IMR-90 (cell line): Measurements from ENCODE around the gene COG4. TPM values are rescaled to one million over a fixed set of nuclear protein-coding genes. Genes with fewer than 3 reads are reported as not detected.

Experiments
- ATAC-seq: fragments of 200-7000 bp; cut with Tn5 transposase; 2 replicates; pipeline ENCODE4 v1.9.1; 2020; ENCODE audit warnings: low read depth, mild to moderate bottlenecking, moderate library complexity
- BruUV-seq: library from RNA; stranded (reverse); fragments of 400-500 nt; replicated peaks from 2 replicates; lab custom pipeline; 2021; lab: Mats Ljungman, UMichigan
- CTCF ChIA-PET: fragments of 300-600 bp; formaldehyde crosslinking; extraction: SDS; loops from one replicate; lab custom pipeline; 2021; ENCODE audit warnings: antibody characterized with exemption; lab: Yijun Ruan, JAX
- POLR2A ChIA-PET: fragments of 300-600 bp; sonication (Branson Sonifier 250); formaldehyde crosslinking; loops from one replicate; lab custom pipeline; 2022; ENCODE audit warnings: antibody characterized with exemption; ENCODE audit not compliant: unreplicated experiment; lab: Charles Lee
- DNase-seq: peaks from one replicate; pipeline ENCODE4 v3.0.0; 2013
- H2AFZ ChIP-seq: replicated peaks from 2 replicates; pipeline ENCODE3; 2013; ENCODE audit warnings: low read length, mild to moderate bottlenecking; ENCODE audit not compliant: poor library complexity
- H2AK5ac ChIP-seq: 2 replicates; pipeline ENCODE4 v1.6.1; 2013; ENCODE audit warnings: low read depth, low read length, inconsistent platforms
- H2AK9ac ChIP-seq: replicated peaks from 2 replicates; pipeline ENCODE3; 2013; ENCODE audit warnings: mild to moderate bottlenecking, low read depth, low read length, moderate library complexity; ENCODE audit not compliant: poor library complexity
- H2BK120ac ChIP-seq: 2 replicates; pipeline ENCODE4 v1.6.1; 2013; ENCODE audit warnings: low read depth, low read length, inconsistent platforms
- H2BK15ac ChIP-seq: 3 replicates; pipeline ENCODE4 v1.6.1; 2013; ENCODE audit warnings: low read depth, low read length, inconsistent platforms
- H2BK20ac ChIP-seq: 2 replicates; pipeline ENCODE4 v1.6.1; 2013; ENCODE audit warnings: low read depth, mild to moderate bottlenecking, inconsistent platforms, low read length, moderate library complexity
- H2BK5ac ChIP-seq: 2 replicates; pipeline ENCODE4 v1.6.1; 2013; ENCODE audit warnings: mild to moderate bottlenecking, low read depth, low read length, inconsistent platforms; ENCODE audit not compliant: poor library complexity, severe bottlenecking
- H3K14ac ChIP-seq: replicated peaks from 2 replicates; pipeline ENCODE4 v1.6.1; 2013; ENCODE audit warnings: low read depth, low read length, inconsistent platforms
- H3K18ac ChIP-seq: 2 replicates; pipeline ENCODE4 v1.6.1; 2013; ENCODE audit warnings: low read depth, low read length, control low read depth
- H3K23ac ChIP-seq: 2 replicates; pipeline ENCODE4 v1.6.1; 2013; ENCODE audit warnings: low read depth, low read length, inconsistent platforms
- H3K27ac ChIP-seq: 2 replicates; pipeline ENCODE4 v1.5.1; 2013; ENCODE audit warnings: mild to moderate bottlenecking, control low read depth, low read length; ENCODE audit not compliant: insufficient read depth
- H3K27me3 ChIP-seq: 2 replicates; pipeline ENCODE4 v1.6.1; 2013; ENCODE audit warnings: low read length; ENCODE audit not compliant: control insufficient read depth, insufficient read depth
- H3K36me3 ChIP-seq: 2 replicates; pipeline ENCODE4 v1.6.1; 2013; ENCODE audit warnings: low read length, mixed read lengths; ENCODE audit not compliant: control insufficient read depth, insufficient read depth
- H3K4ac ChIP-seq: 2 replicates; pipeline ENCODE4 v1.6.1; 2013; ENCODE audit warnings: low read depth, low read length, inconsistent platforms
- H3K4me1 ChIP-seq: 2 replicates; pipeline ENCODE4 v1.6.1; 2013; ENCODE audit warnings: low read length, mixed read lengths; ENCODE audit not compliant: control insufficient read depth, insufficient read depth
- H3K4me2 ChIP-seq: 2 replicates; pipeline ENCODE4 v1.6.1; 2013; ENCODE audit warnings: low read depth, mild to moderate bottlenecking, control low read depth, low read length, moderate library complexity
- H3K4me3 ChIP-seq: 2 replicates; pipeline ENCODE4 v1.5.1; 2013; ENCODE audit warnings: low read depth, mild to moderate bottlenecking, control low read depth, low read length, moderate library complexity; ENCODE audit not compliant: insufficient read depth
- H3K56ac ChIP-seq: 2 replicates; pipeline ENCODE4 v1.6.1; 2013; ENCODE audit warnings: low read length, inconsistent platforms; ENCODE audit not compliant: insufficient read depth; ENCODE audit errors: extremely low read depth
- H3K79me1 ChIP-seq, 2 experiments: 2 replicates each; pipeline ENCODE4 v1.6.1; 2013; ENCODE audit warnings: low read length in 2 of 2, inconsistent platforms in 1 of 2, low read depth in 1 of 2
- H3K9ac ChIP-seq: 2 replicates; pipeline ENCODE4 v1.6.1; 2013; ENCODE audit warnings: low read depth, low read length, control low read depth
- H3K9me1 ChIP-seq: 2 replicates; pipeline ENCODE4 v1.6.1; 2013; ENCODE audit warnings: low read length, inconsistent platforms; ENCODE audit not compliant: insufficient read depth
- H3K9me3 ChIP-seq: 2 replicates; pipeline ENCODE4 v1.6.1; 2013; ENCODE audit warnings: low read length; ENCODE audit not compliant: control insufficient read depth, insufficient read depth
- H4K20me1 ChIP-seq: 2 replicates; pipeline ENCODE4 v1.6.1; 2013; ENCODE audit warnings: low read length, inconsistent platforms; ENCODE audit not compliant: insufficient read depth
- H4K5ac ChIP-seq: 2 replicates; pipeline ENCODE4 v1.6.1; 2013; ENCODE audit warnings: mild to moderate bottlenecking, low read depth, low read length, control low read depth
- H4K8ac ChIP-seq, 2 experiments: 2 replicates each; pipeline ENCODE4 v1.6.1; 2013; ENCODE audit warnings: low read depth in 2 of 2, low read length in 2 of 2, control low read depth in 1 of 2, inconsistent platforms in 1 of 2
- H4K91ac ChIP-seq: 2 replicates; pipeline ENCODE4 v1.6.1; 2013; ENCODE audit warnings: low read depth, low read length, inconsistent platforms; ENCODE audit not compliant: insufficient read depth
- BHLHE40 ChIP-seq: fragments of 150-350 bp; IDR thresholded peaks from 2 replicates; pipeline ENCODE4 v1.6.1; 2016; ENCODE audit warnings: mild to moderate bottlenecking, low read depth, low read length
- MXI1 ChIP-seq: IDR thresholded peaks from 2 replicates; pipeline ENCODE4 v1.6.1; 2012; ENCODE audit warnings: low read depth, mild to moderate bottlenecking, low read length, moderate library complexity, borderline replicate concordance
- POLR2A ChIP-seq: IDR thresholded peaks from 2 replicates; pipeline ENCODE4 v1.6.1; 2012; ENCODE audit warnings: mild to moderate bottlenecking, low read depth, low read length
- RFX5 ChIP-seq: IDR thresholded peaks from 2 replicates; pipeline ENCODE4 v1.8.0; 2012; ENCODE audit warnings: low read depth, mild to moderate bottlenecking, low read length, moderate library complexity
- WGBS, 2 experiments: methylation state at CpG; one replicate each; pipeline versions ENCODE4 v1.1.5 to v1.1.7; 2013; ENCODE audit warnings: missing lambda C conversion rate in 2 of 2; ENCODE audit not compliant: insufficient read length in 1 of 2; ENCODE audit errors: extremely low coverage in 2 of 2; 5-methylcytosine and 5-hydroxymethylcytosine counted together
- dilution Hi-C: fragments of 300-500 bp; cut with HindIII; formaldehyde crosslinking; loops from one replicate; pipeline ENCODE4 v1.14.3; 2018; ENCODE audit warnings: low sequenced_read_pairs; ENCODE audit not compliant: unreplicated experiment
- in situ Hi-C: fragments of 300-500 bp; cut with MboI; formaldehyde crosslinking; loops from 3 replicates; pipeline ENCODE4 v1.14.3; 2019; ENCODE audit warnings: low sequenced_read_pairs, inconsistent platforms, mixed read lengths
- intact Hi-C: fragments of 100-400 bp; cut with micrococcal nuclease; formaldehyde crosslinking; loops from 2 replicates; pipeline ENCODE4 v1.10.0; 2022
- polyA plus RNA-seq, 3 experiments: library from polyadenylated mRNA; depleted of rRNA; stranded (reverse); fragments of >200 nt; gene quantifications; 2 replicates each; pipeline ENCODE4 v1.2.3, GENCODE V29; 2012; ENCODE audit warnings: low replicate concordance in 1 of 3
- total RNA-seq: library from RNA; depleted of rRNA; stranded (reverse); fragments of >200 nt; gene quantifications from 2 replicates; pipeline ENCODE4 v1.2.3, GENCODE V29; 2012
- TF ChIP-seq, protein P1 (sequence below): fragments of 150-350 bp; IDR thresholded peaks from 2 replicates; pipeline ENCODE4 v1.6.1; 2016; ENCODE audit warnings: low read depth, mild to moderate bottlenecking, low read length, moderate library complexity, borderline replicate concordance

COG4 gene
- total and polyA plus RNA-seq, 2 of the 4 experiments (the other 2 are of a cell fraction), result 47.5 to 96.1 TPM

DNA sequence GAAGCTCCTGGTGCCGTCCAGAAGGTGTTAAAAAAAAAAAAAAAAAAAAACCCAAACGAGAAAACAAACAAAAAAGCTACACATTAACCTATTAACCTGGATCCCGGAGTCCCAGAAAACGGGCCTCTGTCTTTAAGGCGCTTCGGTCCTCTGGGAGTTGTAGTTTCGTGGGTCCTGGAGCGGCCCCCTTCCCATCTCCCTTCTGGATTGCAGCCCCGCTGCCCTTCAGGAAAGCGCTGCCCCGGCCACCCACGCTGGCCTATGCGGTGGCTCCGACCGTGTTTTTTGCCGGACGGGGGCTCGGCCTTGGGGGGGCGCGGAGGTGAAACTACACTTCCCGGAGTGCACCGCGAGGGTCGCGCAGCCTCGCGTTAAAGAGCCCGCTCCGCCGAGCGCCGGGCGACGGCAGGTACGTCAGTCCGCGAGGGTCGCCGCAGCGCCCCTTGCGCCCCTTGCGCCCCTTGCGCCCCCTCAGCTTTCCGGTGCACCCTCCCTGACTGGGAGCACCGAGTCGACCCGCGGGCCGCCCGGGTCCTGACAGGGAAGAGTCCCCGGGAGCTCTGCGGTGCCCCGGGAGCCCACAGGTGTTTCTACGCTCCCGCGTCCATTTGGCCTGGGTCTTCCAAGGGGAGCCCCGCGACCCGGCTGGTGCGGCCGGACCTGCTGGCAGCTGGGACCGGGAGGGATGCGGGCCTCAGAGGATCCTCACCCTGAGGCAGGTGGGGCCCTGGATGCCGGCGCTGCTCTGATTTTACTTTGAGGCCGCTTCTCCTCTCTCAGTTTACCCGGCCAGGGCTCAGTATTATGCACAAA is 68.9 kb downstream of the COG4 start, which contains the start of gene FCSK:
TSS of gene FCSK (plus strand) at position 374 of the 813 bp plus-strand sequence. CDS start 8,596 bp downstream, outside the sequence.
- dilution Hi-C loops (no loop called here), intact Hi-C loops (loop anchor here (1.0 kb wide), 1 partner anchor 73 kb away; no protein-coding TSS in a partner anchor), in situ Hi-C loops (no loop called here)
- BruUV-seq, result no TSS peak
- ATAC-seq (peak; percentile 96), DNase-seq (peak; percentile 60)
- Histone ChIP-seq H3K9ac (peak within 1 kb of the TSS; percentile 95), H3K4ac (peak within 1 kb of the TSS; percentile 93), H4K20me1 (no peaks in the 10 kb centered on the region), H3K9me3 (no peaks in the 10 kb centered on the region), H2BK15ac (peak within 1 kb of the TSS; percentile 80; the same call in 2 of the 3 replicates), H4K91ac (peak within 1 kb of the TSS; percentile 86), H3K4me2 (peak within 1 kb of the TSS; percentile 97), H3K18ac (peak within 1 kb of the TSS; percentile 98), H2AK9ac (peak within 1 kb of the TSS; percentile 91), H3K27me3 (no peaks in the 10 kb centered on the region), H2BK5ac (peak within 1 kb of the TSS; percentile 100), H2AK5ac (no peak within 1 kb of the TSS), H2AFZ (peak within 1 kb of the TSS; percentile 99), H3K79me1 (peaks cover 3 to 12% of the 10 kb centered on the region in 2 experiments; a peak in 3 of 4 replicates), H3K4me3 (peak within 1 kb of the TSS; percentile 79), H2BK120ac (peak within 1 kb of the TSS; percentile 97), H3K36me3 (no peaks in the 10 kb centered on the region), H2BK20ac (0 out of 2 replicates have a peak within 1 kb of the TSS, but pooled peaks have one; percentile 43), H4K8ac (peak within 1 kb of the TSS; percentile 92 to 98), H3K56ac (peak within 1 kb of the TSS; percentile 73), H3K23ac (peak within 1 kb of the TSS; percentile 78), H3K9me1 (no peaks in the 10 kb centered on the region), H3K14ac (peak within 1 kb of the TSS; percentile 90), H4K5ac (peak within 1 kb of the TSS; percentile 99), H3K4me1 (peaks cover 5% of the 10 kb centered on the region), H3K27ac (peak within 1 kb of the TSS; percentile 100)
- POLR2A ChIA-PET, result interaction anchor here (0.6 to 0.7 kb wide), 6 partner anchors 13 to 80 kb away, joined by 3 to 22 read pairs (median 7); no protein-coding TSS in a partner anchor
- CTCF ChIA-PET, result interaction anchor here (0.8 to 1.1 kb wide), 3 partner anchors 16 to 23 kb away, joined by 3 to 4 read pairs (median 3); no protein-coding TSS in a partner anchor
- WGBS, 2 experiments, result 1% methylated on average over 34 of the region's 67 CpGs; no CpG with 5 or more reads in 1 of the 2 experiments
- TF ChIP-seq POLR2A (no peak), BHLHE40 (no peak), RFX5 (no peak), MXI1 (no peak)
- TF ChIP-seq, protein P1, sequence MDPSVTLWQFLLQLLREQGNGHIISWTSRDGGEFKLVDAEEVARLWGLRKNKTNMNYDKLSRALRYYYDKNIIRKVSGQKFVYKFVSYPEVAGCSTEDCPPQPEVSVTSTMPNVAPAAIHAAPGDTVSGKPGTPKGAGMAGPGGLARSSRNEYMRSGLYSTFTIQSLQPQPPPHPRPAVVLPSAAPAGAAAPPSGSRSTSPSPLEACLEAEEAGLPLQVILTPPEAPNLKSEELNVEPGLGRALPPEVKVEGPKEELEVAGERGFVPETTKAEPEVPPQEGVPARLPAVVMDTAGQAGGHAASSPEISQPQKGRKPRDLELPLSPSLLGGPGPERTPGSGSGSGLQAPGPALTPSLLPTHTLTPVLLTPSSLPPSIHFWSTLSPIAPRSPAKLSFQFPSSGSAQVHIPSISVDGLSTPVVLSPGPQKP, result no peak
